PC-3 (cell line): ENCODE data around the gene ZNF862.

ENCODE experiments used
- EZH2 ChIP-seq: fragments of 300-600 bp; sonication (generic); IDR thresholded peaks from one replicate; pipeline ENCODE4 v1.6.1; 2017; ENCODE audit warnings: antibody characterized with exemption, mild to moderate bottlenecking, low read length; ENCODE audit not compliant: unreplicated experiment
- EZH2phosphoT487 ChIP-seq: fragments of 300-600 bp; sonication (generic); IDR thresholded peaks from 2 replicates; pipeline ENCODE4 v1.6.1; 2018; ENCODE audit warnings: mild to moderate bottlenecking, antibody characterized with exemption, low read length, borderline replicate concordance
- TF ChIP-seq, protein P1 (sequence below): fragments of 300-600 bp; sonication (generic); conservative IDR thresholded peaks from 2 replicates; pipeline ENCODE4 v1.5.1; 2017; ENCODE audit warnings: antibody characterized with exemption, low read depth, mild to moderate bottlenecking, low read length

- TF ChIP-seq, protein P1, sequence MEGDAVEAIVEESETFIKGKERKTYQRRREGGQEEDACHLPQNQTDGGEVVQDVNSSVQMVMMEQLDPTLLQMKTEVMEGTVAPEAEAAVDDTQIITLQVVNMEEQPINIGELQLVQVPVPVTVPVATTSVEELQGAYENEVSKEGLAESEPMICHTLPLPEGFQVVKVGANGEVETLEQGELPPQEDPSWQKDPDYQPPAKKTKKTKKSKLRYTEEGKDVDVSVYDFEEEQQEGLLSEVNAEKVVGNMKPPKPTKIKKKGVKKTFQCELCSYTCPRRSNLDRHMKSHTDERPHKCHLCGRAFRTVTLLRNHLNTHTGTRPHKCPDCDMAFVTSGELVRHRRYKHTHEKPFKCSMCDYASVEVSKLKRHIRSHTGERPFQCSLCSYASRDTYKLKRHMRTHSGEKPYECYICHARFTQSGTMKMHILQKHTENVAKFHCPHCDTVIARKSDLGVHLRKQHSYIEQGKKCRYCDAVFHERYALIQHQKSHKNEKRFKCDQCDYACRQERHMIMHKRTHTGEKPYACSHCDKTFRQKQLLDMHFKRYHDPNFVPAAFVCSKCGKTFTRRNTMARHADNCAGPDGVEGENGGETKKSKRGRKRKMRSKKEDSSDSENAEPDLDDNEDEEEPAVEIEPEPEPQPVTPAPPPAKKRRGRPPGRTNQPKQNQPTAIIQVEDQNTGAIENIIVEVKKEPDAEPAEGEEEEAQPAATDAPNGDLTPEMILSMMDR = no peak
- TF ChIP-seq EZH2 (no peak), EZH2phosphoT487 (no peak)
Measured at GRCh38 chr7:149843566-149843965, 5.4 kb downstream of the ZNF862 start.
